Transverse colon (tissue), 3 donors: ENCODE results near the gene ZNF222.

Source experiments
- EP300 ChIP-seq: sonication (generic); formaldehyde crosslinking; IDR thresholded peaks from one replicate; pipeline ENCODE4 v1.6.1; 2017; ENCODE audit warnings: antibody characterized with exemption, low read depth
- POLR2A ChIP-seq: fragments of 450-650 bp; IDR thresholded peaks from one replicate; pipeline ENCODE4 v1.6.1; 2016; ENCODE audit warnings: antibody characterized with exemption, mild to moderate bottlenecking, moderate library complexity
- TF ChIP-seq, protein P1 (sequence below), 5 experiments: fragments of 200-600 bp in 3 of 5; fragments of 450-650 bp in 2 of 5; sonication (generic) in 3 of 5; IDR thresholded peaks; 1 replicate in 2 of 5; 2 replicates in 3 of 5; pipeline ENCODE4 v1.5.1; 2016 to 2017; ENCODE audit warnings: antibody characterized with exemption in 5 of 5, inconsistent platforms in 3 of 5, mild to moderate bottlenecking in 2 of 5, moderate library complexity in 1 of 5

GRCh38 chr19:44051650-44052402 lies 26.6 kb downstream of the ZNF222 start, which contains the start of gene ZNF223:
- TF ChIP-seq, protein P1, sequence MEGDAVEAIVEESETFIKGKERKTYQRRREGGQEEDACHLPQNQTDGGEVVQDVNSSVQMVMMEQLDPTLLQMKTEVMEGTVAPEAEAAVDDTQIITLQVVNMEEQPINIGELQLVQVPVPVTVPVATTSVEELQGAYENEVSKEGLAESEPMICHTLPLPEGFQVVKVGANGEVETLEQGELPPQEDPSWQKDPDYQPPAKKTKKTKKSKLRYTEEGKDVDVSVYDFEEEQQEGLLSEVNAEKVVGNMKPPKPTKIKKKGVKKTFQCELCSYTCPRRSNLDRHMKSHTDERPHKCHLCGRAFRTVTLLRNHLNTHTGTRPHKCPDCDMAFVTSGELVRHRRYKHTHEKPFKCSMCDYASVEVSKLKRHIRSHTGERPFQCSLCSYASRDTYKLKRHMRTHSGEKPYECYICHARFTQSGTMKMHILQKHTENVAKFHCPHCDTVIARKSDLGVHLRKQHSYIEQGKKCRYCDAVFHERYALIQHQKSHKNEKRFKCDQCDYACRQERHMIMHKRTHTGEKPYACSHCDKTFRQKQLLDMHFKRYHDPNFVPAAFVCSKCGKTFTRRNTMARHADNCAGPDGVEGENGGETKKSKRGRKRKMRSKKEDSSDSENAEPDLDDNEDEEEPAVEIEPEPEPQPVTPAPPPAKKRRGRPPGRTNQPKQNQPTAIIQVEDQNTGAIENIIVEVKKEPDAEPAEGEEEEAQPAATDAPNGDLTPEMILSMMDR (IDR thresholded peaks at IDR 0.05) = no peak
- TF ChIP-seq POLR2A (no peak), EP300 (no peak)
